HepG2 (cell line): ENCODE measurements around the gene TMBIM1. TPM values are rescaled to one million over a fixed set of nuclear protein-coding genes. Genes with fewer than 3 reads are reported as not detected.

Source experiments
- ATAC-seq: fragments of 200-7000 bp; cut with Tn5 transposase; 3 replicates; pipeline ENCODE4 v1.9.1; 2020; ENCODE audit warnings: mild to moderate bottlenecking, moderate library complexity
- BruUV-seq: library from RNA; stranded (reverse); fragments of 400-500 nt; replicated peaks from 2 replicates; lab custom pipeline; 2021; lab: Mats Ljungman, UMichigan
- CTCF ChIA-PET: fragments of 300-600 bp; formaldehyde crosslinking; extraction: SDS; loops from one replicate; lab custom pipeline; 2021; ENCODE audit warnings: low total read pairs, inconsistent platforms, low intra/inter-chr PET ratio; lab: Yijun Ruan, JAX
- POLR2A ChIA-PET: fragments of 350-600 bp; sonication (Branson Sonifier 250); formaldehyde crosslinking; loops from one replicate; lab custom pipeline; 2020; ENCODE audit warnings: antibody characterized with exemption, inconsistent platforms; lab: Yijun Ruan, JAX
- DNase-seq: peaks from one replicate; pipeline ENCODE4 v3.0.0-alpha.2; 2015; ENCODE audit warnings: low spot score
- FAIRE-seq: peaks from 3 replicates; lab custom pipeline; 2011; peaks lifted over from hg19 to GRCh38; lab: Jason Lieb, UNC
- H2AFZ ChIP-seq: one replicate; pipeline ENCODE4 v1.6.1; 2011; ENCODE audit warnings: low read length, inconsistent platforms
- H3K27ac ChIP-seq: fragments of 300-600 bp; 3 replicates; pipeline ENCODE4 v1.8.0; 2011; ENCODE audit warnings: mixed run types, mild to moderate bottlenecking, mixed read lengths, low read length, inconsistent platforms; ENCODE audit not compliant: insufficient read depth; ENCODE audit errors: extremely low read length
- H3K27me3 ChIP-seq, 2 experiments: fragments of 200-600 bp in 1 of 2; 2 replicates in 1 of 2; 3 replicates in 1 of 2; pipeline versions ENCODE4 v1.6.0 to v1.8.0; 2011; ENCODE audit warnings: low read length in 2 of 2, mild to moderate bottlenecking in 2 of 2, moderate library complexity in 2 of 2, inconsistent platforms in 1 of 2; ENCODE audit not compliant: insufficient read depth in 2 of 2, control insufficient read depth in 1 of 2
- H3K36me3 ChIP-seq, 2 experiments: fragments of 200-600 bp in 1 of 2; replicated peaks in 1 of 2; 2 replicates in 1 of 2; 3 replicates in 1 of 2; pipeline versions ENCODE4 v1.5.1 to v1.8.0; 2011; ENCODE audit warnings: low read length in 2 of 2, inconsistent platforms in 1 of 2; ENCODE audit not compliant: insufficient read depth in 2 of 2, control insufficient read depth in 1 of 2
- H3K4me1 ChIP-seq: 2 replicates; pipeline ENCODE4 v1.5.1; 2012; ENCODE audit warnings: low read length, inconsistent platforms; ENCODE audit not compliant: insufficient read depth
- H3K4me2 ChIP-seq: 2 replicates; pipeline ENCODE4 v1.6.0; 2011; ENCODE audit warnings: low read depth, low read length, inconsistent platforms
- H3K4me3 ChIP-seq, 3 experiments: fragments of 200-600 bp in 1 of 3; sonication (generic), shearing (Covaris generic) in 1 of 3; replicated peaks in 1 of 3; 2 replicates each; pipeline ENCODE4 v1.5.1; 2011 to 2016; ENCODE audit warnings: low read length in 3 of 3, inconsistent platforms in 2 of 3, low read depth in 2 of 3, mild to moderate bottlenecking in 2 of 3, control low read depth in 1 of 3, mixed read lengths in 1 of 3; ENCODE audit not compliant: insufficient read depth in 1 of 3
- H3K79me2 ChIP-seq: one replicate; pipeline ENCODE4 v1.6.1; 2011; ENCODE audit warnings: low read length, inconsistent platforms; ENCODE audit not compliant: insufficient read depth
- H3K9ac ChIP-seq: 2 replicates; pipeline ENCODE4 v1.6.0; 2011; ENCODE audit warnings: mild to moderate bottlenecking, low read depth, low read length, inconsistent platforms; ENCODE audit not compliant: insufficient read depth
- H3K9me3 ChIP-seq: 2 replicates; pipeline ENCODE4 v1.5.1; 2012; ENCODE audit warnings: mild to moderate bottlenecking, low read length
- H4K20me1 ChIP-seq: 2 replicates; pipeline ENCODE4 v1.6.0; 2011; ENCODE audit warnings: inconsistent platforms, mild to moderate bottlenecking, low read length, moderate library complexity; ENCODE audit not compliant: insufficient read depth
- AGO2 ChIP-seq: fragments of 200-400 bp; formaldehyde crosslinking; optimal IDR thresholded peaks from 2 replicates; pipeline ENCODE3; 2017; ENCODE audit warnings: mild to moderate bottlenecking, low read depth, low read length, moderate library complexity
- AKAP8 ChIP-seq: sonication (generic); formaldehyde crosslinking; IDR thresholded peaks from 2 replicates; pipeline ENCODE4 v1.5.1; 2020; ENCODE audit warnings: mild to moderate bottlenecking, missing genetic modification reagents
- ATF5 ChIP-seq: sonication (generic); formaldehyde crosslinking; IDR thresholded peaks from 2 replicates; pipeline ENCODE4 v1.4.0; 2020; ENCODE audit warnings: mild to moderate bottlenecking, low read depth, missing genetic modification reagents
- CCDC6 ChIP-seq: sonication (generic); formaldehyde crosslinking; IDR thresholded peaks from 2 replicates; pipeline ENCODE4 v1.8.1; 2022; ENCODE audit warnings: mild to moderate bottlenecking, missing genetic modification reagents, moderate library complexity
- CHCHD3 ChIP-seq: sonication (generic); formaldehyde crosslinking; IDR thresholded peaks from 2 replicates; pipeline ENCODE4 v1.8.0; 2022; ENCODE audit warnings: mild to moderate bottlenecking, missing genetic modification reagents, moderate library complexity
- ERF ChIP-seq: IDR thresholded peaks from 2 replicates; pipeline ENCODE4 v1.6.1; 2018; ENCODE audit warnings: missing biosample characterization, missing genetic modification reagents
- ETV6 ChIP-seq: sonication (generic); formaldehyde crosslinking; conservative IDR thresholded peaks from 2 replicates; pipeline ENCODE4 v1.4.0; 2020; ENCODE audit warnings: missing genetic modification reagents
- GABPA ChIP-seq, 2 experiments: IDR thresholded peaks; 2 replicates each; pipeline ENCODE4 v1.6.1; 2011 to 2016; ENCODE audit warnings: low read depth in 2 of 2, low read length in 1 of 2, missing biosample characterization in 1 of 2, missing genetic modification characterization in 1 of 2
- NRL ChIP-seq: sonication (generic); formaldehyde crosslinking; IDR thresholded peaks from 2 replicates; pipeline ENCODE4 v1.5.0; 2020; ENCODE audit warnings: missing genetic modification reagents, mild to moderate bottlenecking, moderate library complexity, borderline replicate concordance
- RFX1 ChIP-seq: fragments of 450-650 bp; IDR thresholded peaks from 2 replicates; pipeline ENCODE4 v1.6.1; 2017
- TCF12 ChIP-seq, 2 experiments: fragments of 450-650 bp in 1 of 2; sonication (generic) in 1 of 2; formaldehyde crosslinking in 1 of 2; IDR thresholded peaks; 2 replicates each; pipeline versions ENCODE4 v1.6.1 to v1.8.0; 2017 to 2022; ENCODE audit warnings: antibody characterized with exemption in 1 of 2, mild to moderate bottlenecking in 1 of 2, missing genetic modification reagents in 1 of 2, moderate library complexity in 1 of 2
- TSC22D2 ChIP-seq: sonication (generic); formaldehyde crosslinking; IDR thresholded peaks from 2 replicates; pipeline ENCODE4 v1.5.1; 2020; ENCODE audit warnings: missing genetic modification reagents, mild to moderate bottlenecking, borderline replicate concordance
- ZBTB33 ChIP-seq: sonication (generic); formaldehyde crosslinking; IDR thresholded peaks from 2 replicates; pipeline ENCODE4 v1.4.0; 2020; ENCODE audit warnings: missing genetic modification reagents
- ZBTB43 ChIP-seq: sonication (generic); formaldehyde crosslinking; conservative IDR thresholded peaks from 2 replicates; pipeline ENCODE4 v1.4.0; 2020; ENCODE audit warnings: missing genetic modification reagents
- ZKSCAN1 ChIP-seq: fragments of 150-350 bp; IDR thresholded peaks from 2 replicates; pipeline ENCODE4 v1.6.1; 2014; ENCODE audit warnings: low read length
- ZNF331 ChIP-seq: sonication (generic); formaldehyde crosslinking; IDR thresholded peaks from 2 replicates; pipeline ENCODE4 v1.4.0; 2020; ENCODE audit warnings: missing genetic modification reagents
- ZNF598 ChIP-seq: sonication (generic); formaldehyde crosslinking; IDR thresholded peaks from 2 replicates; pipeline ENCODE4 v1.5.1; 2020; ENCODE audit warnings: mild to moderate bottlenecking, missing genetic modification reagents, borderline replicate concordance
- ZNF605 ChIP-seq: sonication (generic); formaldehyde crosslinking; IDR thresholded peaks from 2 replicates; pipeline ENCODE4 v1.8.0; 2022; ENCODE audit warnings: mild to moderate bottlenecking, missing genetic modification reagents
- WGBS: methylation state at CpG from one replicate; pipeline ENCODE4 v1.1.6; 2017; ENCODE audit warnings: low lambda C conversion rate; 5-methylcytosine and 5-hydroxymethylcytosine counted together
- in situ Hi-C: cut with HindIII; loops from 2 replicates; pipeline ENCODE4 v1.10.0; 2017; ENCODE audit warnings: low pct_unique_long_range_greater_than_20kb; ENCODE audit not compliant: extremely low pct_ligation_motif_present
- intact Hi-C: fragments of 100-400 bp; cut with micrococcal nuclease; formaldehyde crosslinking; loops from one replicate; pipeline ENCODE4 v1.10.0; 2022; ENCODE audit not compliant: unreplicated experiment
- polyA plus RNA-seq, 8 experiments: library from polyadenylated mRNA; depleted of rRNA in 3 of 8; stranded (reverse) in 7 of 8; unstranded in 1 of 8; fragments of >200 nt; fragmentation: Illumina TruSeq in 4 of 8; extraction: Trizol in 4 of 8; gene quantifications; 2 replicates each; pipeline versions ENCODE4 v1.2.1 to v1.2.3, GENCODE V29; 2011 to 2016; ENCODE audit warnings: low read depth in 4 of 8, missing spikeins in 1 of 8, mixed read lengths in 1 of 8; ENCODE audit not compliant: insufficient read depth in 1 of 8
- total RNA-seq, 5 experiments: library from RNA; depleted of rRNA; stranded (reverse); fragments of >200 nt; fragmentation: Illumina TruSeq; extraction: Trizol; gene quantifications; 2 replicates each; pipeline ENCODE4 v1.2.3, GENCODE V29; 2016; ENCODE audit warnings: low read depth in 1 of 5

TMBIM1 gene
- total and polyA plus RNA-seq, 2 of the 13 experiments (the other 11 are each of a cell fraction or from before 2014, with no cell fraction given) = 127 to 139 TPM

- Histone ChIP-seq H3K4me3 (no peak overlapping the region), H3K27ac (peak overlapping the region; percentile 5), H2AFZ (no peak overlapping the region), H4K20me1 (no peaks in the 10 kb centered on the region; the same call in 1 of the 2 replicates), H3K9ac (no peak overlapping the region), H3K36me3 (peaks cover 27 to 43% of the 10 kb centered on the region in 2 experiments), H3K9me3 (no peaks in the 10 kb centered on the region), H3K4me2 (no peak overlapping the region; the same call in 1 of the 2 replicates), H3K79me2 (peaks cover 21% of the 10 kb centered on the region), H3K4me1 (peaks cover 33% of the 10 kb centered on the region), H3K27me3 (no peaks in the 10 kb centered on the region; a peak in 1 of 5 replicates)
- in situ Hi-C loops = loop anchor here (5.0 to 10.0 kb wide), 2 partner anchors 192 to 375 kb away; no protein-coding TSS in a partner anchor
- POLR2A ChIA-PET = interaction anchor here (1.0 to 7.5 kb wide), 4 partner anchors 13 to 128 kb away, joined by 4 to 121 read pairs (median 59); partner anchors contain the start of genes CTDSP1 and TMBIM1
- DNase-seq (peak; percentile 84), FAIRE-seq (peak; percentile 92), ATAC-seq (peak; percentile 43)
- BruUV-seq = no TSS peak
- intact Hi-C loops = loop anchor here (1.0 to 5.0 kb wide), 7 partner anchors 12 to 244 kb away; partner anchors contain the start of genes ARPC2 and CATIP
- CTCF ChIA-PET = interaction anchor here (0.8 to 2.0 kb wide), 11 partner anchors 15 to 244 kb away, joined by 3 to 13 read pairs (median 7); partner anchors contain the start of genes CATIP and TMBIM1
- 53% methylated on average over 16 of the region's 18 CpGs for WGBS
- no peak for TF ChIP-seq RFX1
- TF ChIP-seq CCDC6 (CRISPR knock-in tag) = 0 out of 2 replicates have a peak, but pooled peaks have one; percentile 48
- peak; percentile 51; the same call in 1 of the 2 replicates for TF ChIP-seq ZNF331 (CRISPR knock-in tag)
- TF ChIP-seq AGO2 = peak; percentile 95
- TF ChIP-seq TSC22D2 (CRISPR knock-in tag) = peak; percentile 66; the same call in 1 of the 2 replicates
- TF ChIP-seq ZBTB33 (CRISPR knock-in tag) = peak; percentile 37
- peak; percentile 91 for TF ChIP-seq AKAP8 (CRISPR knock-in tag)
- 0 out of 2 replicates have a peak, but pooled peaks have one; percentile 22 for TF ChIP-seq ETV6 (CRISPR knock-in tag)
- TF ChIP-seq ZNF605 (CRISPR knock-in tag) = peak; percentile 38; the same call in 1 of the 2 replicates
- no peak for TF ChIP-seq TCF12 (IDR thresholded peaks at IDR 0.05)
- TF ChIP-seq TCF12 (CRISPR knock-in tag; IDR thresholded peaks at IDR 0.05) = no peak
- peak; percentile 61; the same call in 1 of the 2 replicates for TF ChIP-seq ERF
- TF ChIP-seq ZBTB43 (CRISPR knock-in tag) = no peak
- 0 out of 2 replicates have a peak, but pooled peaks have one; percentile 41 for TF ChIP-seq ZKSCAN1
- TF ChIP-seq ZNF598 = peak; percentile 67; the same call in 1 of the 2 replicates
- no peak for TF ChIP-seq GABPA (IDR thresholded peaks at IDR 0.05; ENCODE audit: low read depth, low read length)
- TF ChIP-seq GABPA (CRISPR knock-in tag; IDR thresholded peaks at IDR 0.05; ENCODE audit: low read depth) = 0 out of 2 replicates have a peak, but pooled peaks have one; percentile 25
- TF ChIP-seq NRL (CRISPR knock-in tag) = peak; percentile 84
- no peak for TF ChIP-seq ATF5 (CRISPR knock-in tag)
- no peak for TF ChIP-seq CHCHD3
These were observed 19.6 kb downstream of the TMBIM1 start for GRCh38 chr2:218272531-218273212.
